ENCODE results near the gene HSD17B8. TPM values are rescaled to one million over a fixed set of nuclear protein-coding genes. Genes with fewer than 3 reads are reported as not detected.
"Not testable (repeated sequence)": the region's sequence is repeated elsewhere in the genome, so short reads cannot be mapped to it uniquely, and the experiment has no call there.

The HSD17B8 gene
- total RNA-seq, 1 donor from 2014 or later = 13.6 TPM

DNA sequence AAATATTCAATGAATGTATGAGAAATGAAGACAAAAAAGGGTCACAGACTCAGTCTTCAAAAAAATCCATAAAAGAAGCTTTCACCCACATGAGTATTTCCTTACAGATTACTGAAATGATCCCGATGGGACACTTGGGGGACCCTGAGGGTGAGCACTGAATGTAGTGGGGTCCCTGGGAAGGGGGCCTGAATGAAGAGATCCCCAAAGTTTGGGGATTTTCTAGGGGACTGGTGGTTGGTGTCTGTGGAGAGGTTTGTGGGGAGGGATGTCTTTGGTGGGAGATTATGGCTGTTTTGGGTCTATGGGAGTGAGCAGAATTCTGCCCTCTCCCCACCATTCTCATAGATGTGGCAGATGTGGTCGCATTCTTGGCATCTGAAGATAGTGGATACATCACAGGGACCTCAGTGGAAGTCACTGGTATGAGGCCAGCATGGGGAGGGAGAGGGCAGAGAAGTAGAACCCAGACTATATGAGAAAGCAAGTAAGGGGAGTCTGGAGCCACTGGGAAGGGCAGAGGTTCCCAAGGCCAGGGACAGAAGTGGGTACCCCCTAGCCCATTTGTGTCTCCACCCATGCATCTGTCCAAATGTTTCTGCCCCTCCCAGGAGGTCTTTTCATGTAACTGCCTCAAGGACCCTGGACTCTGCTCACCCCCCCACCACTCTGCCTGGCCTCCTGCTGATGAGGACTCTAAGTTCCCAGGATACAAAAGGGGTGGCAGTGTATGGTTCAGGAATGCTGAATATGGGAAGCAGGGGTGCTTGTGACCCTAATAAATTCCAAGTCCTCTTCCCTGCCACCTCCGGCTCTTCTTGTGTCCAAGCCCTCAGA, 1.8 kb downstream of the HSD17B8 start:
- DNase-seq (ENCODE audit: low spot score) = no peak

DNA sequence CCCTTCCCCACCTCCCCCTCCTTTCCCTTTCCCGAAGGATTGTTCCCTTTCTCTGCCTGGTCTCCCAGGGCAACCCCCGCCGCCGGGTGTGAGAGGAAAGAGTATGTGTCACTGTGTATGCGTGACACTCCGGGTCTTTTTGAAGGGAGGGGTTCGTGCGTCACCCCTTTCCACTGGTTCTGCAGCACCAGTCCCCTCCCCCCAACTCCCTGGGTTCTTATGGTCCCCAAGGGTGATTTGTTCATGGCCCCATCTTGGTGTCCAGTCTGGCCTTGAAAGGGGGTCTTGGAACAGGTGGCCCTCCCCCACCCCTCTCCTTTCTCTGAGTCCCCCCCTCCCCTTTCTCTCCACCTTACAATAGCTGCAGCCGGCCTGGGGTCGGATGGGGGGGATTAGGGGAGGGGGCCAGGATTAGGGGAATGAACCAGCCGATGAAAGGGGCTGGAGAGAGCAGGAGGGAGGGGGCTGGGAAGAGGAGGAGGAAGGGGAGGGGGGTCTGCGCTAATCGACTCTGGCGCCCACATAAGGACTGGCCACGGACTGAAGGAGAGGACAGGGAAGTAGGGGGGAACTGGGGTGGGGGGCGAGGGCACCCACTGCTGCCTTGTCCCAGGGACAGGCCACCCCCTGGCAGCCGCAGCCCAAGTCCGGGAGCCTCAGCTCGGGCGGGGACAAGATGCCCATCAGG, 2.6 kb downstream of the HSD17B8 start:
- no peak for DNase-seq (ENCODE audit: low spot score)

GRCh38 chr6:33207552-33208090, 3.2 kb downstream of the HSD17B8 start:
- no peak for DNase-seq (ENCODE audit: low spot score)

DNA sequence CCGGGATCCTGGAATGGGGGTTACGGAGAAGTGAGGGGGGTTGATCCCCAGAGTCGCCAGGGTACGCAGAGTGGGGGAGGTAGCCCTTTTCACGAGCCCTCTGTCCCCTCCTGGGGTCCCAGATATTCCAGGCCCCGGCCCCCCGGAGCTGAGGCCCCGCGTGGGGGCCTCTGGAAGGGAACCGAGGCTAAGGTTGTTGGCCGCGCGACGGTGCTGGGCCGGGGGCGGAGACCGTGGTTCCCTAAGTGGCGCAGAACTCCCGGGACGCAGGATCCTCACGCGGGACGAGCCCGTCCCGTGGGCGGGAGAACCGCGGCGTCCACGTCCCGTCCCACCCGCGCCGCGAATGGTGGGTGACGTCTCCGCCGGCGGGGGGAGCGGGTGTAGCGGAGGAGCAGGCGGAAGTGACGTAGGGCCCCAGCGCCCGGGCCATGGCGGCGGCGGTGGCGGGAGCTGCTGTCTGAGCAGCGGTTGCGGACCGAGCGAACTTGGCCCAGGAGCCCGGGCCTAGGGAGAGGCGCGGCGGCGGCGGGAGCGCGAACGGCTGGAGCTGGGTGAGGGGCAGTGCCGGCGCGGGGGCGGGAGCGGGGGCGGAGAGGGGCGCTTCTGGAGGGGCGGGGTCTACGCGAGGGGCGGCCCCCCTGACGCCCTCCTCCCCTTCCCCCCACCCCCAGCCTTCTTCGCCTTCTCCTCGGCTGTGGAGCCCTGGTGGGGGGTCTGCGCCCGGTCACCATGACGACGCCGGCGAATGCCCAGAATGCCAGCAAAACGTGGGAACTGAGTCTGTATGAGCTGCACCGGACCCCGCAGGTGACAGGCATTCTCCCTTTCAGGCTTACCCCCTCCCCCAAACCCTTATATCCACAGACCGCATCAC, 3.9 kb downstream of the HSD17B8 start, which contains the start of gene RING1:
Gene RING1 (plus strand): TSS at position 410 of the 877 bp plus-strand sequence. CDS start 323 bp downstream, at position 733.
- peak; percentile 86 for DNase-seq (ENCODE audit: low spot score)

DNA sequence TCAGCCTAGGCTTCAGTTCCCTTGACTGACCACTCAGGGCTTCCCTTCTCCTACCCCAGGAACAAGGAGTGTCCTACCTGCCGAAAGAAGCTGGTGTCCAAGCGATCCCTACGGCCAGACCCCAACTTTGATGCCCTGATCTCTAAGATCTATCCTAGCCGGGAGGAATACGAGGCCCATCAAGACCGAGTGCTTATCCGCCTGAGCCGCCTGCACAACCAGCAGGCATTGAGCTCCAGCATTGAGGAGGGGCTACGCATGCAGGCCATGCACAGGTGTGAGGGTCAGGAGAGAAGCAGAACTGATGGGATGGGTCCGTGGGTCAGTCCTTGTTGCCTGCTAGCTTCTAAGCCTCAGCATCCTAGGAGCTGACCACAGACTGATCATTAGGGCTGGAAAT, 5.4 kb downstream of the HSD17B8 start:
- DNase-seq (ENCODE audit: low spot score) = no peak

GRCh38 chr6:33211136-33211535, 6.7 kb downstream of the HSD17B8 start:
- DNase-seq (ENCODE audit: low spot score) = no peak

- DNase-seq (ENCODE audit: low spot score) = no peak
Measured at GRCh38 chr6:33211666-33212422, 7.4 kb downstream of the HSD17B8 start.

DNA sequence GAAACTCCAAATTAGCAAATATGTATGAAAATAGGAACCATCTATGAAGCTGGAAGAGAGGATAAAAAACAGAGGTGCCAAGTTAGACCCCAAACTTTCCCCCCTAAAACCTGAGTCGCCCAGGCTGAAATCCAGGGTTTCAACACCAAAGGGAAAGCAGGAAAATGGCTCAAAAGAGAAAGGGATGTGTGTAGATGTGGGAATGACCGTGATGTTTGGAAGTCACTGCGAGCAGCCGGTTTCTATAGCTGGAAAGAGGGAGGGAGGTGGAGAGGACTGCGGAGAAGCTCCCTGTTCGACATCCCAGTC, 8.4 kb downstream of the HSD17B8 start:
- no peak for DNase-seq (ENCODE audit: low spot score)

- no peak for DNase-seq (ENCODE audit: low spot score)
Measured at GRCh38 chr6:33213166-33213988, 8.9 kb downstream of the HSD17B8 start.

GRCh38 chr6:33213989-33214335, 9.5 kb downstream of the HSD17B8 start:
- DNase-seq (ENCODE audit: low spot score) = no peak

DNA sequence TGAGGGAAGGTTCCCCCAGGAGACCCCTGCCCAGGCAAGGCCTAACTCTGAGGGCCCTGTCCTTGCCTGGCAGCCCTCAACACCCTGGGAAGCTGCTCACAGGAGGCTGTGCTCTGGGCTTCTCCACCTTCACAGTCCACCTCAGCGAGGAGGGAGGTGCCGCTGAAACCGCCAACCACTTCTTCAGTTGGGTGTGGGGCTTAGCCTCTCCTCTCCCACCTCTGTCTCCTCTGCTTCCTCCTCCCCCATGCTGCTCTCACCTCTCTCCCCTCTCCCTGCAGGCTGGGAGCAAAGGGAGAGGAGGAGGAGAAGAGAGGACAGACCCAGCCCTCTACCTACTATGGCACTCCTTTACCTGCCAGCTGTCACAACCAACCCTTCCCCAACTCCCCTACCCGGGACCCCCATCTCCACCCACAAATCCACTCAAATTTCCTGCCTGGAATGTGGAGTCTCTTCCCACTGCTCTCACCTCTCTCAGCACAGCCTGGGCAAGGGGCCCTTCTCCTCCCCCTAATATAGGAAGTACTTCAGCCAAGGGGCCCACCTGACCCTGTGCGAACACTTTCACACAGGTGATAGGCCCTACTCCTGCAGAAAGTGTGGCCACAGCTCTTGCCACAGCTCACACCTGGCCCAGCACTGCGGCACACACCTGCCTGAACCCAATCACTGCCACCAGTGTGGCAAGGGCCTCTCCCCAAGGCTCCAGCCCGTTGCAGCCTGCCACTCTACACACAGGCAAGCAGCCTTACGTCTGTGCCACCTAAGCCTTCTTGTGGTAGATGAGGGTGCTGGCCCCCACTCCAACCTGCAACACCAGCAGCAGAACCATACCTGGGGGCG, 11.0 kb downstream of the HSD17B8 start:
- no peak for DNase-seq (ENCODE audit: low spot score)

- no peak for DNase-seq (ENCODE audit: low spot score)
Measured at GRCh38 chr6:33216117-33216649, 11.7 kb downstream of the HSD17B8 start.

DNA sequence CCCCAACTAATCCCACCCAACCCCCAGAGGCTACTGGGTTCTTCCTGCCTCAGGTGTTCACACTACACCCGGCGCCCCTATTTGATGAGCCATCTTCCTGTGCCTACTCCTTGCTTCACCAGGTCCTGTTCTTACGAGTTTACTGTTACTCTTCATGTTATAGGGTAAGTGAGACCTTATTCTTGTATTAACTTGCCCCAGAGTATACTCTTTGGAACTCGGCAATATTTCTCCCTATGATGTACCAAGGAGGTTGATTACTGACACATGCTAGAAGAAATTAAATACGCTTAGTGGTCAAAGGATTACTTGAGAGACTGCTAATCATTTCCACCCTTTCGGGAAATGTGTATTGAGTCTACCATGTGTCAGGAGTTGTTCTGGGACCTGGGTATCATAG, 12.8 kb downstream of the HSD17B8 start:
- DNase-seq (ENCODE audit: low spot score) = no peak

DNA sequence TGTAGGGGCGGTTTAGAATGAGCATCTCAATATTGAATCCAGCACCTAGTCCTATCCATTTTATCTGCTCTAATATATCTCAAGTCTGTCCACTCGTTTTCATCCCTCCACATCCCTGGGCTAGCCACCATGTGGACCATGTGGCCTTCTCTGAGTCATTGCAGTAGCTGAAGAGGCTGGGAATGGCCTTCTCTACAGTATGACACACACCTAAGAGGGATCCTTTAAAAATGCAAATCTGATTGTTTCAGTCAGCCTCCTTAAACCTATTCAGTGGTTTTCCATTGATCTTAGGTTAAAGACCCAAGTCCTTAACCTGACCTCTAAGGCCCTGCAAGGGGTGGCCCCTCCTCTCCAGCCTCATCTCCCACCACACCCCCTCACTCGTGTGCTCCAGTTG, 13.2 kb downstream of the HSD17B8 start:
- no peak for DNase-seq (ENCODE audit: low spot score)

- not testable (repeated sequence) for DNase-seq (ENCODE audit: low spot score)
Measured at GRCh38 chr6:33226503-33227120, 22.2 kb downstream of the HSD17B8 start.

DNA sequence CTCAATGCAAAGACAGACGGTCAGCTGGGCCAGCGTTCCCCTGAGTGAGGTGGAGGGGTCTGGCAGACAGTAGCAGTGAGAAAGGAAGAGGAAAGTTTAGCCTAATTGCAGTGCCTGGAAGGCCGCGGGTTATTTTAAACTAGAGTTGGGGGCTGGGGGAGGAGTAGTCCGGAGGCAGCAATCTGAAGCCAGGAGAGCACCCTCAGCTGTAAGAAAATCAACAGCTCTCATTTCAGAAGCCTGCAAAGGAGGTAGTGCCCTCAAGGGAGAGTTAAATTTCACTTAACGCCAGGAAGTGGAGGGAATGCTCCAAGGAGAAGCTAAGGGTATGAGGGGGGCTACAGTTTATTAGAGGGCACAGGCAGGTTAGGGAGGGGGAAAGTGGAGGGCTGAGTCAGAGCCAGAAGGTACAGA, 30.8 kb downstream of the HSD17B8 start:
- DNase-seq (ENCODE audit: low spot score) = no peak

DNA sequence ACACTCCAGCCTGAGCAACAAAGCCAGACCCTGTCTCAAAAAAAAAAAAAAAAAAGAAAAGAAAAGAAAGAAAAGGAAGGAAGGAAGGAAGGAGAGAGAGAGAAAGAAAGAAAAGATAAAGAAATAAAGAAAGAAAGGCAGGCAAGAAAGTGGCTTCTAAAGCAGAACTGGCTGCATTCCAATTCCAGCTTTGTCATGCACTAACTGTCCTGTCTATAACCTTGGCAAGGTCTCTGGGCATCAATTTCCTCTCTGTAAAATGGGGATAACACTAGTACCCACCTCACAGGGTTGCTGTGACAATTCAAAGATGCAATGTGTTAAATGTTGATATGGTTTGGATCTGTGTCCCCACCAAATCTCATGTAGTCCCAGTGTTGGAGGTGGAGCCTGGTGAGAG, 31.9 kb downstream of the HSD17B8 start:
- DNase-seq (ENCODE audit: low spot score) = no peak

DNA sequence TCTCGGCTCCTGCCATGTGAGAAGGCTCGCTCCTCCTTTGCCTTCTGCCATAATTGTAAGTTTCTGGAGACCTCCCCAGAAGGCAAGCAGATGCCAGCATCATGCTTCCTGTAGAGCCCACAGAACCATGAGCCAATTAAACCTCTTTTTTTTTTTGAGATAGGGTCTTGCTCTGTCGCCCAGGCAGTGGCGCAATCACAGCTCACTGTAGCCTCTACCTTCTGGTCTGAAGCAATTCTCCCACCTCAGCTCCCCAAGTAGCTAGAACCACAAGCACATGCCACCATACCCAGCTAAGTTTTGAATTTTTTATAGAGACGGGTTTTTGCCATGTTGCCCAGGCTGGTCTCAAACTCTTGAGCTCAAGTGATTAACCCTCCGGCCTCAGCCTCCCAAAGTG, 32.4 kb downstream of the HSD17B8 start:
- no peak for DNase-seq (ENCODE audit: low spot score)

DNA sequence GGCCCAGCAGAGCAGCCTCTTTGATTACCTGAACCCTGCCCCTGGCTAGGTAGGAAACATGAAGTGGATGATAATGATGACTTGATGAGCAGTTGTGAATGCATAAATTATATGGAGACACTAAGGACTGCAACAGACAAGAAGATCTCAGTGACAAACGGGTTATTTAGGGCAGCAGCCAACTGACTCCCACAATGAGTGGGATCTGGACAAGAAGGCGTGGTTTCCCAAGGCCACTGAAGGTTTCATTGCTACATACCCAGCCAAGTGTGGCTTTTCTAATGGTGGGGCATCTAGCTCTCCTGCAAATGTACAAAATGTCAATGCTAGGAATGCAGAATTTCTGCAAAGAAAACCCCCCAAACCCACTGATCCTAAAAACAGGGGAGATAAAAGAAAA, 33.3 kb downstream of the HSD17B8 start:
- DNase-seq (ENCODE audit: low spot score) = no peak

Measured in mucosa of gallbladder (tissue), 1 donor.